Measurements from ENCODE around the gene STX2. TPM values are rescaled to one million over a fixed set of nuclear protein-coding genes. Genes with fewer than 3 reads are reported as not detected.

The STX2 gene
- total and polyA plus RNA-seq, 4 donors, result 11.9 to 28.4 (median 20.9) TPM

- peak within 1 kb of the TSS; percentile 85 for H3K4me3 ChIP-seq
Measured at GRCh38 chr12:130871286-130872178, 32.5 kb upstream of the STX2 start, which contains the start of gene RAN. Gene RAN, plus strand, starts transcription at chr12:130872066. Its CDS starts 528 bp downstream, at chr12:130872594.

GRCh38 chr12:130870442-130871285 is 31.6 kb upstream of the STX2 start:
- Histone ChIP-seq H3K9me3 (ENCODE audit: control insufficient read depth in 4 of 4, insufficient read depth in 3 of 4, low read length in 3 of 4) (no peaks in the 10 kb centered on the region), H3K36me3 (ENCODE audit: control insufficient read depth in 4 of 4, insufficient read depth in 4 of 4, low read length in 4 of 4) (peaks cover 9 to 28% (median 16%) of the 10 kb centered on the region in 4 donors), H3K27me3 (ENCODE audit: control insufficient read depth in 3 of 3, insufficient read depth in 3 of 3, low read length in 2 of 3) (no peaks in the 10 kb centered on the region), H3K4me3 (no peak overlapping the region), H3K9ac (ENCODE audit: insufficient read depth in 1 of 2, low read length in 2 of 2) (no peak overlapping the region), H3K27ac (ENCODE audit: low read depth in 1 of 2, low read length in 1 of 2) (peak overlapping the region; percentile 75 to 94), H3K4me1 (ENCODE audit: control insufficient read depth in 5 of 5, insufficient read depth in 5 of 5, low read length in 5 of 5) (peaks cover 0 to 21% (median 11%) of the 10 kb centered on the region in 5 donors)
- ATAC-seq (ENCODE audit: insufficient read depth, low FRiP score) (peak; percentile 54), DNase-seq (peak; percentile 78 to 84 (median 82))
- WGBS, 2 donors, result 44 to 54% methylated on average over 31 of the region's 31 CpGs
- TF ChIP-seq, protein P1, sequence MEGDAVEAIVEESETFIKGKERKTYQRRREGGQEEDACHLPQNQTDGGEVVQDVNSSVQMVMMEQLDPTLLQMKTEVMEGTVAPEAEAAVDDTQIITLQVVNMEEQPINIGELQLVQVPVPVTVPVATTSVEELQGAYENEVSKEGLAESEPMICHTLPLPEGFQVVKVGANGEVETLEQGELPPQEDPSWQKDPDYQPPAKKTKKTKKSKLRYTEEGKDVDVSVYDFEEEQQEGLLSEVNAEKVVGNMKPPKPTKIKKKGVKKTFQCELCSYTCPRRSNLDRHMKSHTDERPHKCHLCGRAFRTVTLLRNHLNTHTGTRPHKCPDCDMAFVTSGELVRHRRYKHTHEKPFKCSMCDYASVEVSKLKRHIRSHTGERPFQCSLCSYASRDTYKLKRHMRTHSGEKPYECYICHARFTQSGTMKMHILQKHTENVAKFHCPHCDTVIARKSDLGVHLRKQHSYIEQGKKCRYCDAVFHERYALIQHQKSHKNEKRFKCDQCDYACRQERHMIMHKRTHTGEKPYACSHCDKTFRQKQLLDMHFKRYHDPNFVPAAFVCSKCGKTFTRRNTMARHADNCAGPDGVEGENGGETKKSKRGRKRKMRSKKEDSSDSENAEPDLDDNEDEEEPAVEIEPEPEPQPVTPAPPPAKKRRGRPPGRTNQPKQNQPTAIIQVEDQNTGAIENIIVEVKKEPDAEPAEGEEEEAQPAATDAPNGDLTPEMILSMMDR (IDR thresholded peaks at IDR 0.05; ENCODE audit: control extremely low read depth, extremely low read depth), result peak; percentile 6

More at GRCh38 chr12:130871286-130872178, 32.5 kb upstream of the STX2 start, which contains the start of gene RAN:
- H3K9me3 ChIP-seq (ENCODE audit: control insufficient read depth in 4 of 4, insufficient read depth in 3 of 4, low read length in 3 of 4), result no peaks in the 10 kb centered on the region
- peak within 1 kb of the TSS; percentile 63 to 65 for H3K9ac ChIP-seq (ENCODE audit: insufficient read depth in 1 of 2, low read length in 2 of 2)
- peak within 1 kb of the TSS; percentile 94 to 96 for H3K27ac ChIP-seq (ENCODE audit: low read depth in 1 of 2, low read length in 1 of 2)
- peaks cover 0 to 21% (median 11%) of the 10 kb centered on the region in 5 donors for H3K4me1 ChIP-seq (ENCODE audit: control insufficient read depth in 5 of 5, insufficient read depth in 5 of 5, low read length in 5 of 5)
- H3K36me3 ChIP-seq (ENCODE audit: control insufficient read depth in 4 of 4, insufficient read depth in 4 of 4, low read length in 4 of 4), result peaks cover 10 to 36% (median 18%) of the 10 kb centered on the region in 4 donors
- DNase-seq (peak; percentile 92 to 97 (median 94)), ATAC-seq (ENCODE audit: insufficient read depth, low FRiP score) (peak; percentile 95)
- no peaks in the 10 kb centered on the region for H3K27me3 ChIP-seq (ENCODE audit: control insufficient read depth in 3 of 3, insufficient read depth in 3 of 3, low read length in 2 of 3)
- TF ChIP-seq, protein P1 (IDR thresholded peaks at IDR 0.05; ENCODE audit: control extremely low read depth, extremely low read depth), result no peak
- WGBS, 2 donors, result 3 to 6% methylated on average over 67 to 118 of the region's 118 CpGs

- Histone ChIP-seq H3K4me3 (no peak overlapping the region), H3K9ac (ENCODE audit: insufficient read depth in 1 of 2, low read length in 2 of 2) (no peak overlapping the region), H3K27ac (ENCODE audit: low read depth in 1 of 2, low read length in 1 of 2) (no peak overlapping the region), H3K27me3 (ENCODE audit: control insufficient read depth in 3 of 3, insufficient read depth in 3 of 3, low read length in 2 of 3) (no peaks in the 10 kb centered on the region), H3K9me3 (ENCODE audit: control insufficient read depth in 4 of 4, insufficient read depth in 3 of 4, low read length in 3 of 4) (peaks cover 0 to under 1% (median 0%) of the 10 kb centered on the region in 4 donors), H3K4me1 (ENCODE audit: control insufficient read depth in 5 of 5, insufficient read depth in 5 of 5, low read length in 5 of 5) (peaks cover 0 to 13% (median 5%) of the 10 kb centered on the region in 5 donors), H3K36me3 (ENCODE audit: control insufficient read depth in 4 of 4, insufficient read depth in 4 of 4, low read length in 4 of 4) (peaks cover 0 to 9% (median 3%) of the 10 kb centered on the region in 4 donors)
- ATAC-seq (ENCODE audit: insufficient read depth, low FRiP score) (no peak), DNase-seq (no peak)
- WGBS, 2 donors, result 50 to 54% methylated on average over 4 of the region's 4 CpGs
- TF ChIP-seq, protein P1 (IDR thresholded peaks at IDR 0.05; ENCODE audit: control extremely low read depth, extremely low read depth), result no peak
Measured at GRCh38 chr12:130868412-130868811, 29.4 kb upstream of the STX2 start.
